ENCODE results near the gene WDR45B.
"Not testable (repeated sequence)": the region's sequence is repeated elsewhere in the genome, so short reads cannot be mapped to it uniquely, and the experiment has no call there.

The WDR45B gene

DNA sequence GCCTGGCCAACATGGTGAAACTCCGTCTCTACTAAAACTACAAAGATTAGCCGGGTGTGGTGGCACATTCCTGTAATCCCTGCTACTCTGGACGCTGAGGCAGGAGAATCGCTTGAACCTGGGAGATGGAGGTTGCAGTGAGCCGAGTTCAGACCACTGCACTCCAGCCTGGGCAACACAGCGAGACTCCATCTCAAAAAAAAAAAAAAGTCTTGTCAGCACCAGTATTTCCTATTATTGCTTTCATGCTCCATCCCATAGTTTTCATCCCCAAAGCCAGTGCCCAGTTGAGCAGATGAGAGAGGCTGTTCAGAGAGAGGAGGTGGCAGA is 58.4 kb downstream of the WDR45B start:
- no peak for DNase-seq (ENCODE audit: low read depth, low spot score)
- no peak overlapping the region for H3K27ac ChIP-seq

DNA sequence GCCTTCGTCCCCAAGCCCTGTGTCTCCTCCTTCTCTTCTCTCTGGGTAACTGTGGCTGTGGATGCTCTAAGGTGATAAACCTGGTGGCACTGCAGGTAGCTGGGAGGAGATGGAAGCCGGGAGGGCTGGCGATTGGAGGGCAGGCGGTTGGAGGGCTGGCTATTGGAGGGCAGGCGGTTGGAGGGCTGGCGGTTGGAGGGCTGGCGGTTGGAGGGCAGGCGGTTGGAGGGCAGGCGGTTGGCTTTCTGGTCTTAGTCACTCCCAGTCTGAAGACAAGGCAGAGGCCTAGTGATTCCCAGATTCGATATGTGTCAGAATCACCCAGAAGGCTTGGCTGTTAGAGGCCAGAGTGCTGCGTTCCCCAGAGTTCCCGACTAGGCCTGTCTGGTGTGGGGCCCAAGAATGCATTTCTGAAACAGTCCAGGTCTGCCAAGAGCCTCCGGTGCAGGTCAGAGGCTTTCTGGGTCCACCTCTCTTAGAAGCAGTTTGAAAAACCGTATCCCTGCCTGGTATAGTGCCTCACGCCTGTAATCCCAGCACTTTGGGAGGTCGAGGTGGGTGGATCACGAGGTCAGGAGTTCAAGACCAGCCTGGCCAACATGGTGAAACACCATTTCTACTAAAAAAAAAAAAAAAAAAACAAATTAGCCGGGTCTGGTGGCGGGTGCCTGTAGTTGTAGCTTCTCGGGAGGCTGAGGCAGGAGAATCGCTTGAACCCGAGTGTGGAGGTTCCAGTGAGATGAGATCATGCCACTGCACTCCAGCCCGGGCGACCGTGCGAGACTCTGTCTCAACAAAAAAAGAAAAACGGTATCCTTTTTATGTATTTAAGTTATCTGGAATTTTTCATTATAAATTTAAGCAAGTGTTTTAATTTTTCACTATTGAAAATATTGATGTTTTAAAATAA is 59.7 kb downstream of the WDR45B start:
- no peak for DNase-seq (ENCODE audit: low read depth, low spot score)
- no peak overlapping the region for H3K27ac ChIP-seq

DNA sequence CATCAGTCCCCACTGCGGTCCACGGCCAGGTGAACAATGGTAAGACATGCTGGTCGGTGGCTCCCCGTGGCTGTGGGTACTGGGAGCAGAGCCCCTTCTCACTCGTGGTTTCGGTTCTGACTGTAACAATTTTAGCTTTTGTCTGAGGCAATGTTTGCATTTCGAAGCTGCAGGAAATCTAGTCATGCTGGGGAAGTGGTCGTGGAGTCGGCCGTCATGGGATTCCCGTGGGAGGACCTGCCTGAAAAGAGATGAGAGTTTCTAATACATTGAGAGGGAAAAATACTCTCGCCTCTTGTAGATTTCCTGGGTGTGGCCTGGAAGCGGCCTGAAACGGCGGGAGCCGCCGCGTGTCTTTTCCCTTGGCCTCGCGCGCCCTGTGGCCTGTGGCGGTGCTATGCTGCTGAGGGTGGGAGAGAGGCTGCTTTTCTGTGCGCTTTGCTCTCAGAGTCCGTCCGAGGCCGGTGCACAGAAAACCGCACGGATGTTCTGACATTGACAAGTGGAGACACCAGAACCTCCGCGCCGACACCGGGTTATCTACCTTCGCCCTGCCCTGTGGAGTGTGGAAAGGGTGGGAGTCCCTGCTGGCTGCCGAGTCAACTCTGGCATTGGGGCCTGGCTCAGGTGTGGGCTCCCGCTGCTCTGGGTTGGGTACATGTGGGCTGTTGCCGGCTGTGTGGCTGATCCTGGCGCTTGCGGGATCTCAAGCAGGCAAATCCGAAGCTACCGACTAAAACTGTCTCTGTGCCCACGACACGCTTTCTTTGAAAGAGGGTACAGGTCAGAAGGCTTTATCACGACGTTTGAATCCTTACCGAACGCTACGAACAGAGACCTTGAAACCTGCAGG is 60.8 kb downstream of the WDR45B start:
- no peak overlapping the region for H3K27ac ChIP-seq
- no peak for DNase-seq (ENCODE audit: low read depth, low spot score)

DNA sequence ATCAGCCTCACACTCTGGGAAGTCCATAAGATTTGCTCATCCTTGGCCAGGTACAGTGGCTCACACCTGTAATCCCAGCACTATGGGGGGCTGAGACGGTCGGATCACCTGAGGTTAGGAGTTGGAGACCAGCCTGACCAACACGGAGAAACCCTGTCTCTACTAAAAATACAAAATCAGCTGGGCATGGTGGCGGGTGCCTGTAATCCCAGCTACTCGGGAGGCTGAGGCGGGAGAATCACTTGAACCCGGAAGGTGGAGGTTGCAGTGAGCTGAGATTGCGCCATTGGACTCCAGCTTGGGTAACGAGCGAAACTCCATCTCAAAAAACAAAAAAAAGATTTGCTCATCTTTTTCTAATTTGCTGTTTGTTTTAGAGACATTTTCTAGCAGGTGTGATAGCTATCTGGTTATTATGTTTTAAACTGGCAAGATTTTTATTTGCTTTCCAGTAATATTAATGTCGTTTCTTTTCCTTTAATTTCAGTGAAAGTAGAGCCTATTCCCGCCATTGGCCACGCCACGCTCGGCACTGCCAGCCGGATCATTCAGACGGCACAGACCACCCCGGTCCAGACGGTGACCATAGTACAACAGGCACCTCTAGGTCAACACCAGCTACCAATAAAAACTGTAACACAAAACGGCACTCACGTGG is 61.5 kb downstream of the WDR45B start:
- DNase-seq (ENCODE audit: low read depth, low spot score), result no peak
- no peak overlapping the region for H3K27ac ChIP-seq

DNA sequence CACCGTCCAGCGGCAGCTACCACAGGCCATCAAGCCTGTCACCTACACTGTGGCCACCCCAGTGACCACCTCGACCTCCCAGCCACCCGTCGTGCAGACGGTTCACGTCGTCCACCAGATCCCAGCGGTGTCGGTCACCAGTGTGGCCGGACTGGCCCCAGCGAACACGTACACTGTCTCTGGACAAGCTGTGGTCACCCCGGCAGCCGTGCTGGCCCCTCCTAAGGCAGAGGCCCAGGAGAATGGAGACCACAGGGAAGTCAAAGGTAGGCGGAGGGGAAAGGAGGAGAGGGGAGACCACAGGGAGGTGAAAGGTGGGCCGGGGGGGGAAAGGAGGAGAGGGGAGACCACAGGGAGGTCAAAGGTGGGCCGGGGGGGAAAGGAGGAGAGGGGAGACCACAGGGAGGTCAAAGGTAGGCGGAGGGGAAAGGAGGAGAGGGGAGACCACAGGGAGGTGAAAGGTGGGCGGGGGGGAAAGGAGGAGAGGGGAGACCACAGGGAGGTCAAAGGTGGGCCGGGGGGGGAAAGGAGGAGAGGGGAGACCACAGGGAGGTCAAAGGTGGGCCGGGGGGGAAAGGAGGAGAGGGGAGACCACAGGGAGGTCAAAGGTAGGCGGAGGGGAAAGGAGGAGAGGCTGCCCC is 62.2 kb downstream of the WDR45B start:
- H3K27ac ChIP-seq; DNase-seq (ENCODE audit: low read depth, low spot score): not testable (repeated sequence)

DNA sequence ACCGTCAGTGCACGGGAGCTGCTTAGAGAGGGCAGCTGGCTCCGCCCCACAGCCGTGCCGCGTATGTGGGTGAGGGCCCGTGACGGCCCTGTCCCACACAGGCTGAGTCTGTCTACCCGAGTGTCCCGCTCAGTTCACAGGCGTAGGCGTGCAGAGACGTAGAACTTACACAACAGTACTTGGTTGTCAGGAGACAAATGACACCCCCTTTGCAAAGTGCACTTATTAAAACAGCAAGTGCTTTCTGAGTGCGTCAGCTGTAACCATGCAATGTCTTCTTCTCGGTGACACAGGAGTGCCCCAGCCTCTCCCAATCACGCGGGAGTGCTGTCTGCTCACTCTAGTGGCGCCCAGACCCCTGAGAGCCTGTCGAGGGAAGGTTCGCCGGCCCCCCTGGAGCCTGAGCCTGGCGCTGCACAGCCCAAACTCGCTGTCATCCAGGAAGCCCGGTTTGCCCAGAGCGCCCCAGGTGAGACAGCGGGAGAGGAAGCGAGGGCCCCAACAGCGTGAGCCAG is 64.5 kb downstream of the WDR45B start:
- no peak for DNase-seq (ENCODE audit: low read depth, low spot score)
- H3K27ac ChIP-seq, result no peak overlapping the region

DNA sequence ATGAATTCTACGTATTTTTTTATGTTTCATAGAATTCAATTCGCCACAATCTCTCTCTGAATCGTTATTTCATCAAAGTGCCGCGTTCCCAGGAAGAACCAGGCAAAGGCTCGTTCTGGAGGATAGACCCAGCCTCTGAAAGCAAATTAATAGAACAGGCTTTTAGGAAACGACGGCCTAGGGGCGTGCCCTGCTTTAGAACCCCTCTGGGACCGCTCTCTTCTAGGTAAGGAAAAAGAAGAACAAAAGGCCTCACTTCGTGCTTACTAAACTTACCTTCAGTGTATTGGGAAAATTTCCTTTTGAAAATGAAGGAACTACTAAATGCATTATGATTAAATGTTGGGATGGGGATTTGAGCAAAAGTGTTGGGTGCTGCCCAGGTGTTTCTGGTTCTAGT is 65.5 kb downstream of the WDR45B start:
- no peak for DNase-seq (ENCODE audit: low read depth, low spot score)
- H3K27ac ChIP-seq, result no peak overlapping the region

DNA sequence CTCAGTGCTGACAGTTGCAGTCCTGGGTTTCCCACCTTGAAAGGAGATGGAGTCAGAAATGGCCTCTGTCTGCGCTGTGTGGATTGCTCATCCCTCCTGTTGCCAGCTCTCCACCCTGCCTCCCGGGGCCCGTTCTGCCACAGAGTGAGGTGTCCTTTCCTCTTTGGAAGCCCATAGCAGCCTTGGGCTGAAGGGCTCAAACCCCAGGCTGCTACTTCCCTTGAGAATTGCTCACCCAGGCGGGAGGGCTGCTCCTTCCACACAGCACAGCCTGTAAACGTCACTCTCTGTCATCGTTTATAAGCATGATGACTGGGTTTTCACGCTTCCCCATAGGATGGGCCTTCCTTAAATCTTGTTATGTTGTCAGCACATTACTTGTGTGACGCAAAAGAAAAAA is 66.0 kb downstream of the WDR45B start:
- H3K27ac ChIP-seq, result no peak overlapping the region
- no peak for DNase-seq (ENCODE audit: low read depth, low spot score)

DNA sequence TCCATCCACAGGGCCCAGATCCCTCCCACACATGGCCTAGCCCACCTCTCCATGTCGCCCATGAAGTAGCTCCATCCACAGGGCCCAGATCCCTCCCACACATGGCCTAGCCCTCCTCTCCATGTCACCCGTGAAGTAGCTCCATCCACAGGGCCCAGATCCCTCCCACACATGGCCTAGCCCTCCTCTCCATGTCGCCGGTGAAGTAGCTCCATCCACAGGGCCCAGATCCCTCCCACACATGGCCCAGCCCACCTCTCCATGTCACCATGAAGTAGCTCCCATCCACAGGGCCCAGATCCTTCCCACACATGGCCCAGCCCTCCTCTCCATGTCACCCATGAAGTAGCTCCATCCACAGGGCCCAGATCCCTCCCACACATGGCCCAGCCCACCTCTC is 68.3 kb downstream of the WDR45B start:
- not testable (repeated sequence) for H3K27ac ChIP-seq; DNase-seq (ENCODE audit: low read depth, low spot score)

DNA sequence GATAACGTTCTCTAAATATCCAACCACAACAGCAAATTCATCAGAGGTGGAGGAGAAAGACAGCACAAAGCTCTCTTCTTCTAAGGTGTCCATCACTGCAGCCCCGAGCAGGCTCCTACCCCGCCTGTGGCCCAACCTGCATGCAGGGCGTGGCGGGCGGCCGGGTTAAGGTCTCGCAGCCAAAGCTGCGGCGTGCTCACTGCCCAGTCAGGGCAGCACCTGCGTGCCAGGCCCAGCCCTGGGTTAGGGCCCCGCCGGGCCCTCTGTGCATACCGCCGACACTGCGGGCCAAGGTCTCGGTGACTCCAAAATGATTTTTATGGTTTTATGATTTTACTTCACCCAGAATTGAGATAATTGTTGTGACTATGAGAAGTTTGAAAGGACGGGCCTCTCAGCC is 70.9 kb downstream of the WDR45B start:
- no peak for DNase-seq (ENCODE audit: low read depth, low spot score)
- H3K27ac ChIP-seq, result no peak overlapping the region

DNA sequence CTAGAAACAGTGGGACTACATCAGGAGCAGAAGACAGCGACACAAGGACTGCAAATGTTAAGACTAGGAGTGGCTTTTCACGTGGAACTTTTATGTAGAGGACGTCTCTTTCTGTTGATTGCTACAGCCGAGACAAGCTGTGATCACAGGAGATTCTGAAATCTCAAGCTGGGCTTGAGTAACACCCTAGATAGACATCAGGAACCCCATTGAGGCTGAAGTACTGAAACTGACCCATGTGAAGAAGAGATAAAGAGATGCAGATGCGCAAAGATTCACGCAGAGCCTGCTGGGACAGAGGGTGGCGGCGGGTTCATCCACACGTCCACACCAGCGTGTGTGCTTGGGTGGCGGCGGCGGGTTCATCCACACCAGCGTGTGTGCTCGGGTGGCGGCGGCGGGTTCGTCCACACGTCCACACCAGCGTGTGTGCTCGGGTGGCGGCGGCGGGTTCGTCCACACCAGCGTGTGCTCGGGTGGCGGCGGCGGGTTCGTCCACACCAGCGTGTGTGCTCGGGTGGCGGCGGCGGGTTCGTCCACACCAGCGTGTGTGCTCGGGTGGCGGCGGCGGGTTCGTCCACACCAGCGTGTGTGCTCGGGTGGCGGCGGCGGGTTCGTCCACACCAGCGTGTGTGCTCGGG is 72.5 kb downstream of the WDR45B start:
- H3K27ac ChIP-seq; DNase-seq (ENCODE audit: low read depth, low spot score): not testable (repeated sequence)

DNA sequence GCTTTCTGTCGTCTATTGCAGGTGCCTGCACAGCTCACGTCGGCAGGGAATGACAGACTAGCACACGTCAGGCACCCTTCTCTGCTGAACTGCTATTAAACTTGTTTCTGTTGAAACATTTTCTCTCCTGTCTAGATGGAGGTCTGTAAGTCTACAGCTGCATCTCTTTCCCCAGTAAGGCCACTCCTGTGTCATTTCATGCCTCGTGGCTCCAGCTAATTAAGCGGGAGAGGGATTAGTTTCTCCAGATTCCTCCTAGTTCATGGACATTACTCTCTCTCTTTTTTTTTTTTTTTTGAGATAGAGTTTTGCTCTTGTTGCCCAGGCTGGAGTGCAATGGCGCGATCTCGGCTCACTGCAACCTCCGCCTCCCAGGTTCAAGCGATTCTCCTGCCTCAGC is 74.2 kb downstream of the WDR45B start:
- H3K27ac ChIP-seq, result no peak overlapping the region
- no peak for DNase-seq (ENCODE audit: low read depth, low spot score)

DNA sequence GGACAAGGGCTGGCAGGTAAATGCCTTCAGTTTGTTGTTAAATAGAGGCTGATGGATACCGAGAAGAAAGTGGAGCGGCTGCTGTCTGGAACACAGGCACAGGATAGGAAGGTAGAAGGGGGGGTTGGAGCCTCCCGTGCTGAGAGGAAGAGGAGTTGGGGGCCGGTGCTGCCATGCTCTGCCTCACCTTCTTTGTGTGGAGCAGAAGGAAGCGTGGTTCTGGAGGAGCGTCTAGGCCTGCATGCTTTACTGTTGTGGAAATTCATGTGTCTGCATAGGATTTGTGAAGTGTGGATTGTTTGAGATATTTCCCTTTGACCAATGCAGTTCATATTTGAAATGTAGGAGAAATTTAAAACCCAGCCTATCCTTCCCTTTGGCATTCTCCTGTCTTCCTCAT is 76.4 kb downstream of the WDR45B start:
- no peak for DNase-seq (ENCODE audit: low read depth, low spot score)
- H3K27ac ChIP-seq, result no peak overlapping the region

DNA sequence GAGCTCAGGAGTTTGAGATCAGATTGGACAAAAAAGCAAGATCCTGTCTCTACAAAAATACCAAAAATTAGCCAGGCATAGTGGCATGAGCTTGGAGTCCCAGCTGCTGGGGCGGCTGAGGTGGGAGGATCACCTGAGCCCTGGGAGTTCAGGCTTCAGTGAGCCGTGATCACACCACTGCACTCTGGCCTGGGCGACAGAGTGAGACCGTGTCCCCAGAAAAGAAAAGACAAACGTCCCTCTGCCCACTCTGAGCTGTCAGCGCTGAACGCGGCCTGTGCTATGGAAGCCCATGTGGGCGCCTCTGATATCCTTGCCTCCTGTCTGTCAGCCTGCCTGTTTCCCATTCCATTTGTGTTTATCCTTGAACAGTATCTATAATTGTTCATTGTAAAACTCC is 78.0 kb downstream of the WDR45B start:
- DNase-seq (ENCODE audit: low read depth, low spot score), result no peak

DNA sequence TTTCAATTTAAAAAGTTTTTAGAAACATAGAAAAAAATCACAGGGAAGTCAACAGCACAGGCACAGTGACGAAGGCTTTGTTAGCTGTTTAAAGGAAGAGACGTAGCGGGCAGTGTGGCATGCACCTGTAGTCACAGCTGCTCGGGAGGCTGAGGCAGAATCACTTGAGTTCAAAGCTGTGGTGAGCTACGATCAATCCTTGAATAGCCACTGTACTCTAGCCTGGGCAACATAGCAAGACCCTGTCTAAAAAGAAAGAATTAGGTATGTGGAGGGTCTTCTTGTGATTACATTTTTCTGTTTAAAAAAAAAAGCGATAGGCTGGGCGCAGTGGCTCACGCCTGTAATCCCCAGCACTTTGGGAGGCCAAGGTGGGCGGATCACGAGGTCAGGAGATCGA is 78.6 kb downstream of the WDR45B start:
- no peak for DNase-seq (ENCODE audit: low read depth, low spot score)
- H3K27ac ChIP-seq, result no peak overlapping the region

More for the DNA sequence above, 78.0 kb downstream of the WDR45B start:
- no peak overlapping the region for H3K27ac ChIP-seq

DNA sequence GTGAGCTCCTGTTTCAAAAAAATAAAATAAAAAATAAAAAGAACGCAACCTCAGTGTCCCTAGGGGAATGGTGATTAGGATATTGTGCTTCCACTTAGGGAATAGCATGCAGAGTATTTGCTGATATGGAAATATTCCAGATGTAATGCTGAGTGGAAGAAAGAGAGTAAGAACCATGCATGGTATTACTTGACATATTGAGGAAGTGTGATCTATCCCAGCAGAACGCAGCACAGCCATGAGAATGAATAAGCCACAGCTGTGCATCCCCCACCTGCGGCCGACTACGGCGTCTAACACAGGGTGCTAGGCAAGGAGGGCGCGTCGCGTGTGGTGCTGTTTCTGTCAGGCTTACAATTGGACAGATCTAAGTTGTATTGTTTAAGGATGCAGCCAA is 79.2 kb downstream of the WDR45B start:
- no peak overlapping the region for H3K27ac ChIP-seq
- DNase-seq (ENCODE audit: low read depth, low spot score), result no peak

DNA sequence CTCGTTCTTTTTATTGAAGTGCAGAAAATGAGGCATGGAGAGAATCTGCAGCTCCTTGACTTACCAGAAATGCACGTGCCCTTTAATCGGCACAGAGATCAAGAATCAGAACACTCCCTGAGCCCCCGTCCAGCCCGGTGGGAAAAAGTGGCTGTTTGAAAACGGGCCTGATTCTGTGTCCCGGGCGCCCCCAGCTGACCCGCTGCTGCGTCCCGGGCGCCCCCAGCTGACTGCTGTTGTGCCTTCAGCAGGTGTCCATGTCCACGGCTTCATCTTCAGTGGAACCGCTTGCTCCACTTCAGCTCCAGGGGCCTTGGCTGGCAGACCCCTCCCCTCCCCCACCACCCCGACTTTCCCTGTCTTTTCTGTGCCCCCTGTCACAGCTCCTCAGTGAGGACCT is 81.0 kb downstream of the WDR45B start:
- no peak for DNase-seq (ENCODE audit: low read depth, low spot score)
- H3K27ac ChIP-seq, result no peak overlapping the region

DNA sequence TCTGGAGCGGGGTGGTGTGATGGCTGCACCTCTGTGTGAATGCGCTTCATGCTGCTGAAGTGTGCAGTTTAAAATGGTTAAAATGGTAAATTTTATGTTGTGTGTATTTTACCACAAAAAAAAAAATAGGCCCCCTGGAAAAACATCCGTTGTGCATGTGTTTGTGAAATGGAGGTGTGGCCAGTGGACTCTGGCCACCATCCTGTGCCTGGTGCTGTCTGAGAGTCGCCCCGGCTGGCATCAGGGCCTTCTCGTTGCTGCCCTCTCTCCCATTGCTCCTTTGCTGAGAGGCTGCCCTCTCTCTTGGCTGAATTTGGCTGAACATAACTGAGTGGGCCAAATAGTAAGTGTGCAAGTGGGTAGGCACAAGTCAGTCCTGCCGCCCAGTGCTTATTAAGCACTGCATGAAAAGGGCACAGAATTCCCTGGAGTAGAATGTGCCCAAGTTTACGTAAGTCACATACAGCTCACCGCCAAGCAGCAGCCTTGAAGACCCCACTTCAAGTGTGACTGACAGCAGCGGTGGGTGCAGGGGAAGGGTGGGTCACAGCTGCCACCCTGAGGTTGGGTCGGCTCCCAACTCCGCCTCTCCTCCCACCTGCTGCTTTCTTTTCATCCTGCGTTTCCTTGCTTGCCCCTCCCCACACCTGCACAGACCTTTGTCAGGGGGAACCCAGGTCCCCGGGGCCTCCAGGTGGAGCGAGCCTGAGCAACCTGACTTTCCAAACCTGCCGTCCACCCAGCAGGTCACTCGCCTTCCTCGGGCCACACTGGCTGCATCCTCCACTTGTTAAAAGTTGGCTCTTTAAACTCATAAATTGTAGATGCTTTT is 81.9 kb downstream of the WDR45B start:
- no peak overlapping the region for H3K27ac ChIP-seq
- no peak for DNase-seq (ENCODE audit: low read depth, low spot score)

DNA sequence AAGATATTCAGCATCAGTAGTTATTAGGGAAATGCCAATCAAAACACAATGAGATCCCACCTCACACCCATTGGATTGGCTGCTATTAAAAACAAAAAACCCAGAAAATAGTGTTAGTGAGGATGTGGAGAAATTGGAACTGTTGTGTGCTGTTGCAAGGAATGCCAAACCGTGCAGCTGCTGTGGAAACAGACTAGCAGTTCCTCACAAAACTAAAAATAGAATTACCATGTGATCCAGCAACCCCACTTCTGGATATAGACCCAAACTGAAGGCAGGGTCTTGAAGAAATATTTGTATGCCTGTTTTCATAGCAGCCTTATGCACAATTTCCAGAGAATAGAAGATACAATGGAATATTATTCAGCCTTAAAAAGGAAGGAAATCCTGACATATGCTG is 82.7 kb downstream of the WDR45B start:
- DNase-seq (ENCODE audit: low read depth, low spot score), result no peak
- no peak overlapping the region for H3K27ac ChIP-seq
